AG04450 (cell line): ENCODE data around the gene CREB5. TPM values are rescaled to one million over a fixed set of nuclear protein-coding genes. Genes with fewer than 3 reads are reported as not detected.

ENCODE experiments used
- CTCF ChIA-PET: fragments of 300-600, 350-600 bp; formaldehyde crosslinking; extraction: SDS; loops from one replicate; lab custom pipeline; 2022; ENCODE audit warnings: antibody characterized with exemption, inconsistent platforms; lab: Charles Lee
- POLR2A ChIA-PET: fragments of 350-600 bp; formaldehyde crosslinking; extraction: SDS; loops from one replicate; lab custom pipeline; 2021; ENCODE audit warnings: antibody characterized with exemption, inconsistent platforms; lab: Yijun Ruan, JAX
- DNase-seq: peaks from one replicate; pipeline ENCODE4 v3.0.0-alpha.2; 2011; ENCODE audit warnings: low read depth, low spot score
- H3K27ac ChIP-seq: one replicate; pipeline ENCODE4 v1.5.1; 2012; ENCODE audit warnings: low read depth, low read length, control low read depth
- H3K27me3 ChIP-seq: one replicate; pipeline ENCODE4 v1.6.0; 2012; ENCODE audit warnings: low read length; ENCODE audit not compliant: control insufficient read depth, insufficient read depth
- H3K4me3 ChIP-seq: 2 replicates; pipeline ENCODE4 v1.5.1; 2011; ENCODE audit warnings: mild to moderate bottlenecking, low read depth, low read length, control low read depth
- H3K9me3 ChIP-seq: 2 replicates; pipeline ENCODE4 v1.5.1; 2012; ENCODE audit warnings: low read length; ENCODE audit not compliant: control insufficient read depth, insufficient read depth
- CTCF ChIP-seq: IDR thresholded peaks from 2 replicates; pipeline ENCODE4 v1.5.1; 2011; ENCODE audit warnings: low read depth, low read length, control low read depth, inconsistent platforms
- polyA plus RNA-seq: library from polyadenylated mRNA; depleted of rRNA; stranded (reverse); fragments of >200 nt; gene quantifications from 2 replicates; pipeline ENCODE4 v1.2.3, GENCODE V29; 2011

Gene CREB5
- polyA plus RNA-seq, 1 experiment = 22.1 TPM

DNA sequence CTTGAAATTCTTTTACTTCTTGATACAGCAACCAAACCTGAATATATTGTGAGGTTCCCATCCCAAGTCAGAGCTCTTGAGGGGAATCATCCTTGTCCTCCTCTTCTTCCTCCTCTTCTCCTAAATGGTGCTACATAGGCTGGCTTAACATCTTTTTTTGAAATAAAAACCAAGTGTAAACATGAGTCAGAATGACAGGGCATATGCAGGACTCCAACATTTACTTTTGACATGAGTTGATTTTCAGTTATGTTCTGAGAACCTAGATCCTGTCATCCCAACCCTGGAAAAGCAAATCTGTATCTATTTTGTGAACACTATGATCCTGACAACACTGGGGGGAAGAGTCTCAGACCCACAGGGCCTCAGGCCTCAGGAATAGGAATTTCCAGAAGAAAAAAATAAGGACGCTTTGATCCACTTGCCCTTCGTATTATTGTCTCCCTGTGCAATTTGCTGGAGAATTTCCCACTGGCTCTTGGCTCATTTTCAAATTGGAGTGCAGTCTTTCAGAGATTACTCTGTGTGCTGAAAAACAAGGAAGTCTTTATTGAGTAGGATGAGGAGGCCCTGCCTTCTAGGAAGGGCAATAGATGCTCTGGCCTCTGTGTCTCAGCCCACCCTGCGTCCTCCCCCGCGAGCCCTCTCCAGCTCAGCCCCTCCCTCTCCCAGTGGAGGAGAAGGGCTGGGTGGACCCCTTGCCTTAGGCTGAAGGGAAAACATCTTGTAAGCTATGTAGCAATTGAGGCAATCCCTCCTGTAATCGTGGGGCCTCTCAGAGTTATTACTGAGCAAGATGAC is 121.6 kb downstream of the CREB5 start:
- ChIA-PET CTCF (no interaction called here), POLR2A (no interaction called here)
- DNase-seq = no peak
- H3K27ac ChIP-seq = peak overlapping the region; percentile 23
- no peak overlapping the region for H3K4me3 ChIP-seq
- no peak for TF ChIP-seq CTCF
- H3K27me3 ChIP-seq = no peaks in the 10 kb centered on the region
- peaks cover 9% of the 10 kb centered on the region for H3K9me3 ChIP-seq

GRCh38 chr7:28536259-28536658 is 123.9 kb downstream of the CREB5 start:
- no peak for DNase-seq

DNA sequence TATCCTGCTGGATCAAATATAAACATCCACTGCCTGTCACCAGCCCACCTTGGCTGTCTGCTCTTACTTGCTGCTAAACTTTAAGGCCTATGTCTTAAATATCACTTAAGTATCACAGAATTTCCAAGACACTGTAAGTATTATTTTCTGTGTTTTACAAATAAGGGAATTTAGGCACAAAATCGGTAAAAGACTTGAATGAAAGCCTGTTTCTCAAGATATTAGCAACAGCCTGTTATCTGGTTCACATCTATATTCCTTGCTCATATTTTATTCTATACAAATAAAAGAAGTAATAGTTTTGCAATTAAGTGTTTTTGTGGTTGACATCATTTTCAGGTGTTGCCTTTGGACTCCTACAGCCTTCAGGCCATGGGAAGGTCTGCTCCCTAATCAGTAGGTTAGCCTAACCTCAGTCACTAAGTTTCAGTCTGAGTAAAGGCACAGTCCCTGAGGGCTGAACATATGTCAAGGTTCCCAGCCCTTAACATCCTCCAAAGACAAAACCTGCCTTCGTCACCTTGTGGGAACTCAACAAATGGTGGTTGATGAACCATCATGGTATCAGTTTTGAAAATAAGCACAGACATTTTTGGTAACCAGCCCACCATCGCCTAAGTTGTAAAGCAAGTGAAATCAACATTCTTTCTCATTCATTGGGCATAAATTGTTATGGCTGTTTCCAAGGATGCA is 127.1 kb downstream of the CREB5 start:
- no peak for DNase-seq
- Histone ChIP-seq H3K27me3 (no peaks in the 10 kb centered on the region), H3K27ac (no peak overlapping the region), H3K9me3 (no peaks in the 10 kb centered on the region), H3K4me3 (no peak overlapping the region)
- POLR2A ChIA-PET = no interaction called here
- CTCF ChIA-PET = interaction anchor here (1.0 to 1.3 kb wide), 2 partner anchors 10 to 240 kb away, joined by 3 to 4 read pairs; no protein-coding TSS in a partner anchor
- no peak for TF ChIP-seq CTCF

More at GRCh38 chr7:28536259-28536658, 123.9 kb downstream of the CREB5 start:
- Histone ChIP-seq H3K27ac (no peak overlapping the region), H3K27me3 (no peaks in the 10 kb centered on the region), H3K4me3 (no peak overlapping the region), H3K9me3 (peaks cover 9% of the 10 kb centered on the region)
- ChIA-PET CTCF (interaction anchor here (0.5 to 1.9 kb wide), 10 partner anchors 12 to 304 kb away, joined by 3 to 12 read pairs (median 4); partner anchors contain the start of gene CREB5), POLR2A (no interaction called here)
- TF ChIP-seq CTCF = peak; percentile 67

DNA sequence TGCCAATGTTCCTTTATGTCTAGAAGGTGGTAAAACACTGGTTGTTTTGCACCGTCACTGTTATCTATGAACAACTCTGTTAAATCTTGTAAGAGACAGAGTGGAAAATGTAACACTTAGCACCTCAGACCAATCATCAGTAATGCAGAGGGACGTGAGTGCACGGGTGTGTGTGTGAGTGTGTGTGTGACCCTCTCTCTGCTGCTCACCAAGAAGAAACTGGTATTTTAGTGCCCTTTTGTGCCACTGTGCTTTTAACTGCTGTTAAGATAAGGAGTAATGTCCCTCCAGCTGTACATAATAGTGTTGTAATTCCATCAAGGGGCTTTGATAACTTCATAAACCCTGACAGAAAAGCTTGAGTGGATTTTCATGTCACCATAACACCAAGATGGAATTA is 130.1 kb downstream of the CREB5 start:
- no peaks in the 10 kb centered on the region for H3K27me3 ChIP-seq
- CTCF ChIA-PET = no interaction called here
- H3K4me3 ChIP-seq = no peak overlapping the region
- POLR2A ChIA-PET = no interaction called here
- no peak overlapping the region for H3K27ac ChIP-seq
- DNase-seq = no peak
- TF ChIP-seq CTCF = no peak
- H3K9me3 ChIP-seq = no peaks in the 10 kb centered on the region

GRCh38 chr7:28544453-28545117 is 132.3 kb downstream of the CREB5 start:
- TF ChIP-seq CTCF = no peak
- Histone ChIP-seq H3K9me3 (no peaks in the 10 kb centered on the region), H3K27ac (no peak overlapping the region), H3K4me3 (no peak overlapping the region), H3K27me3 (no peaks in the 10 kb centered on the region)
- DNase-seq = no peak
- ChIA-PET CTCF (no interaction called here), POLR2A (no interaction called here)
